H9 (cell line): ENCODE measurements around the gene RGS3. TPM values are rescaled to one million over a fixed set of nuclear protein-coding genes. Genes with fewer than 3 reads are reported as not detected.

Source experiments
- DNase-seq: peaks from one replicate; pipeline ENCODE4 v3.0.0-alpha.2; 2017
- H2AFZ ChIP-seq: one replicate; pipeline ENCODE4 v1.6.1; 2013; ENCODE audit warnings: mild to moderate bottlenecking, low read length, control low read depth, moderate library complexity
- H2AK5ac ChIP-seq: 2 replicates; pipeline ENCODE4 v1.6.1; 2013; ENCODE audit warnings: low read length, control low read depth, mixed read lengths; ENCODE audit not compliant: insufficient read length
- H2BK120ac ChIP-seq: one replicate; pipeline ENCODE4 v1.6.1; 2013; ENCODE audit warnings: low read depth, mild to moderate bottlenecking, low read length, control low read depth, inconsistent platforms; ENCODE audit not compliant: poor library complexity, severe bottlenecking
- H2BK12ac ChIP-seq: 2 replicates; pipeline ENCODE4 v1.6.1; 2013; ENCODE audit warnings: low read length, control low read depth, mixed read lengths, low read depth; ENCODE audit not compliant: insufficient read length
- H2BK15ac ChIP-seq: 2 replicates; pipeline ENCODE4 v1.6.1; 2013; ENCODE audit warnings: low read depth, low read length, control low read depth
- H2BK20ac ChIP-seq: one replicate; pipeline ENCODE4 v1.6.1; 2013; ENCODE audit warnings: low read depth, mild to moderate bottlenecking, low read length, control low read depth, inconsistent platforms; ENCODE audit not compliant: poor library complexity, severe bottlenecking
- H2BK5ac ChIP-seq: 2 replicates; pipeline ENCODE4 v1.6.1; 2013; ENCODE audit warnings: low read length, control low read depth, mixed read lengths; ENCODE audit not compliant: insufficient read length
- H3K14ac ChIP-seq: 2 replicates; pipeline ENCODE4 v1.6.1; 2013; ENCODE audit warnings: low read length, control low read depth; ENCODE audit not compliant: insufficient read depth
- H3K18ac ChIP-seq: 2 replicates; pipeline ENCODE4 v1.6.1; 2013; ENCODE audit warnings: low read depth, mild to moderate bottlenecking, mixed read lengths, low read length, control low read depth; ENCODE audit not compliant: insufficient read length
- H3K23ac ChIP-seq: 2 replicates; pipeline ENCODE4 v1.6.1; 2013; ENCODE audit warnings: low read length, control low read depth, mixed read lengths, low read depth; ENCODE audit not compliant: insufficient read length
- H3K23me2 ChIP-seq: 2 replicates; pipeline ENCODE4 v1.6.1; 2013; ENCODE audit warnings: low read depth, mild to moderate bottlenecking, mixed read lengths, low read length, control low read depth; ENCODE audit not compliant: insufficient read length, poor library complexity, severe bottlenecking
- H3K27ac ChIP-seq: 2 replicates; pipeline ENCODE4 v1.5.1; 2013; ENCODE audit warnings: low read length, control low read depth, mixed read lengths, low read depth; ENCODE audit not compliant: insufficient read length
- H3K27me3 ChIP-seq: 2 replicates; pipeline ENCODE4 v1.6.1; 2013; ENCODE audit warnings: low read length, control low read depth, inconsistent platforms; ENCODE audit not compliant: insufficient read depth
- H3K4ac ChIP-seq: 2 replicates; pipeline ENCODE4 v1.6.1; 2013; ENCODE audit warnings: low read depth, mild to moderate bottlenecking, control low read depth, inconsistent platforms, low read length, moderate library complexity
- H3K4me1 ChIP-seq: 2 replicates; pipeline ENCODE4 v1.6.1; 2013; ENCODE audit warnings: low read length, control low read depth, inconsistent platforms; ENCODE audit not compliant: insufficient read depth
- H3K4me2 ChIP-seq: 2 replicates; pipeline ENCODE4 v1.6.1; 2013; ENCODE audit warnings: low read length, control low read depth, mixed read lengths; ENCODE audit not compliant: insufficient read length, insufficient read depth
- H3K56ac ChIP-seq: 2 replicates; pipeline ENCODE4 v1.6.1; 2013; ENCODE audit warnings: low read depth, mild to moderate bottlenecking, mixed read lengths, low read length, control low read depth; ENCODE audit not compliant: insufficient read length
- H3K79me1 ChIP-seq: 2 replicates; pipeline ENCODE4 v1.6.1; 2013; ENCODE audit warnings: low read depth, mild to moderate bottlenecking, moderate library complexity, low read length, control low read depth, inconsistent platforms; ENCODE audit not compliant: insufficient read depth, poor library complexity, severe bottlenecking
- H3K79me2 ChIP-seq: 2 replicates; pipeline ENCODE4 v1.6.1; 2013; ENCODE audit warnings: low read length, control low read depth, inconsistent platforms; ENCODE audit not compliant: insufficient read depth
- H3K9ac ChIP-seq: 2 replicates; pipeline ENCODE4 v1.6.1; 2013; ENCODE audit warnings: low read length, control low read depth, mixed read lengths; ENCODE audit not compliant: insufficient read length; ENCODE audit errors: extremely low read depth
- H3K9me3 ChIP-seq: one replicate; pipeline ENCODE4 v1.6.1; 2013; ENCODE audit warnings: low read depth, low read length, inconsistent platforms; ENCODE audit not compliant: control insufficient read depth
- H3T11ph ChIP-seq: one replicate; pipeline ENCODE4 v1.6.1; 2013; ENCODE audit warnings: mild to moderate bottlenecking, low read length, control low read depth, inconsistent platforms
- H4K20me1 ChIP-seq: one replicate; pipeline ENCODE4 v1.6.1; 2013; ENCODE audit not compliant: control insufficient read depth, insufficient read length, insufficient read depth
- H4K5ac ChIP-seq: 2 replicates; pipeline ENCODE4 v1.6.1; 2013; ENCODE audit warnings: low read depth, mild to moderate bottlenecking, mixed read lengths, low read length, control low read depth; ENCODE audit not compliant: insufficient read length
- H4K8ac ChIP-seq: replicated peaks from 2 replicates; pipeline ENCODE4 v1.6.1; 2013; ENCODE audit warnings: low read length, control low read depth, mixed read lengths, low read depth; ENCODE audit not compliant: insufficient read length
- H4K91ac ChIP-seq: 2 replicates; pipeline ENCODE4 v1.6.1; 2013; ENCODE audit warnings: low read depth, mild to moderate bottlenecking, moderate library complexity, mixed read lengths, low read length, control low read depth; ENCODE audit not compliant: insufficient read length
- H3K27ac Mint-ChIP-seq, 3 experiments: 2 replicates in 2 of 3; 3 replicates in 1 of 3; pipeline ENCODE4 v1.8.0; 2020 to 2021; ENCODE audit warnings: mixed read lengths in 3 of 3, mild to moderate bottlenecking in 1 of 3, moderate library complexity in 1 of 3
- H3K27me3 Mint-ChIP-seq: 2 replicates; pipeline ENCODE4 v1.8.0; 2021; ENCODE audit warnings: low read depth, mild to moderate bottlenecking, moderate library complexity, mixed read lengths
- H3K36me3 Mint-ChIP-seq, 3 experiments: 2 replicates in 2 of 3; 3 replicates in 1 of 3; pipeline ENCODE4 v1.8.0; 2020 to 2021; ENCODE audit warnings: low read depth in 3 of 3, mixed read lengths in 3 of 3; ENCODE audit not compliant: insufficient read depth in 1 of 3
- H3K4me1 Mint-ChIP-seq, 2 experiments: 2 replicates each; pipeline ENCODE4 v1.8.0; 2020; ENCODE audit warnings: mixed read lengths in 2 of 2
- H3K4me3 Mint-ChIP-seq, 2 experiments: 2 replicates in 1 of 2; 3 replicates in 1 of 2; pipeline ENCODE4 v1.8.0; 2020 to 2021; ENCODE audit warnings: mild to moderate bottlenecking in 2 of 2, mixed read lengths in 2 of 2, moderate library complexity in 1 of 2
- H3K9me3 Mint-ChIP-seq, 2 experiments: 2 replicates in 1 of 2; 3 replicates in 1 of 2; pipeline ENCODE4 v1.8.0; 2020; ENCODE audit warnings: mild to moderate bottlenecking in 2 of 2, mixed read lengths in 2 of 2, moderate library complexity in 1 of 2
- WGBS: extraction: QIAGEN DNeasy Blood & Tissue Kit; methylation state at CpG from one replicate; pipeline ENCODE4 v1.1.7; 2013; ENCODE audit warnings: missing lambda C conversion rate, low lambda C conversion rate, mixed read lengths; ENCODE audit not compliant: insufficient read length; ENCODE audit errors: extremely low coverage; 5-methylcytosine and 5-hydroxymethylcytosine counted together
- total RNA-seq: library from RNA; stranded (reverse); gene quantifications from 2 replicates; pipeline ENCODE4 v1.2.1, GENCODE V29; 2021
- TF ChIP-seq, protein P1 (sequence below): fragments of 200-600 bp; sonication (generic); conservative IDR thresholded peaks from 3 replicates; pipeline ENCODE4 v1.8.0; 2021; ENCODE audit warnings: antibody characterized with exemption, mild to moderate bottlenecking

RGS3 gene
- total RNA-seq, 1 experiment from 2014 or later: 13.9 TPM

DNA sequence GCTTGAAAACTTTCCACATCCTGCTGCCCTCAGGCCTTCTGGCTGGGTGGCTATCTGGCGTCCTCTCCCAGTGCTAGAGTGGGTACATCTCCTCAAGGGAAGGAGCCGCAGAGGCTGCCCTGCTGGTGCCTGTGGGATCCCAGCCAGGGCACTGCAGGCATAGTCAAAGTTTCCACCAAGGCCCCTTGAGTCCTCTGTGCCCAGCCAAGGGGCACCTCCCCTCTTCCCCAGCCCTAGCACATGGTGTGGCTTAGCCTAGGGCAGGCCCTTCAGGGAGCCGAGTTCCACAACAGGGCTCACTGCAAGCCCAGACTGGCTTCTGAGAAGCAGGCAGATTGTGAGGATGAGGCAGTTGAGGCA lies 103.2 kb downstream of the RGS3 start:
- Histone ChIP-seq H2AK5ac (no peak overlapping the region), H3K9me3 (no peaks in the 10 kb centered on the region), H3K4me1 (peaks cover 2% of the 10 kb centered on the region; the same call in 1 of the 2 replicates), H3K4me2 (no peak overlapping the region), H4K8ac (no peak overlapping the region), H3K23me2 (no peaks in the 10 kb centered on the region), H3K79me1 (no peaks in the 10 kb centered on the region), H4K20me1 (no peaks in the 10 kb centered on the region), H3K27ac (no peak overlapping the region), H4K5ac (no peak overlapping the region), H3K18ac (no peak overlapping the region), H3K4ac (no peak overlapping the region), H2BK12ac (no peak overlapping the region), H3K9ac (no peak overlapping the region), H2BK15ac (no peak overlapping the region), H2BK20ac (no peak overlapping the region), H3K79me2 (no peaks in the 10 kb centered on the region), H3K27me3 (no peaks in the 10 kb centered on the region; the same call in 1 of the 2 replicates), H3K56ac (no peak overlapping the region), H2BK120ac (no peak overlapping the region), H3T11ph (no peak overlapping the region), H2BK5ac (no peak overlapping the region), H4K91ac (no peak overlapping the region), H3K14ac (no peak overlapping the region), H3K23ac (no peak overlapping the region), H2AFZ (no peak overlapping the region)
- Mint-ChIP-seq H3K36me3 (peaks cover 0 to 2% (median 0%) of the 10 kb centered on the region in 3 experiments; a peak in 2 of 7 replicates), H3K27ac (peak overlapping the region in 1 of 3 experiments; percentile 40; a peak in 1 of 7 replicates), H3K27me3 (no peaks in the 10 kb centered on the region), H3K4me1 (peaks cover 18 to 23% of the 10 kb centered on the region in 2 experiments), H3K4me3 (no peak overlapping the region), H3K9me3 (no peaks in the 10 kb centered on the region; a peak in 1 of 5 replicates)
- no peak for DNase-seq
- TF ChIP-seq, protein P1, sequence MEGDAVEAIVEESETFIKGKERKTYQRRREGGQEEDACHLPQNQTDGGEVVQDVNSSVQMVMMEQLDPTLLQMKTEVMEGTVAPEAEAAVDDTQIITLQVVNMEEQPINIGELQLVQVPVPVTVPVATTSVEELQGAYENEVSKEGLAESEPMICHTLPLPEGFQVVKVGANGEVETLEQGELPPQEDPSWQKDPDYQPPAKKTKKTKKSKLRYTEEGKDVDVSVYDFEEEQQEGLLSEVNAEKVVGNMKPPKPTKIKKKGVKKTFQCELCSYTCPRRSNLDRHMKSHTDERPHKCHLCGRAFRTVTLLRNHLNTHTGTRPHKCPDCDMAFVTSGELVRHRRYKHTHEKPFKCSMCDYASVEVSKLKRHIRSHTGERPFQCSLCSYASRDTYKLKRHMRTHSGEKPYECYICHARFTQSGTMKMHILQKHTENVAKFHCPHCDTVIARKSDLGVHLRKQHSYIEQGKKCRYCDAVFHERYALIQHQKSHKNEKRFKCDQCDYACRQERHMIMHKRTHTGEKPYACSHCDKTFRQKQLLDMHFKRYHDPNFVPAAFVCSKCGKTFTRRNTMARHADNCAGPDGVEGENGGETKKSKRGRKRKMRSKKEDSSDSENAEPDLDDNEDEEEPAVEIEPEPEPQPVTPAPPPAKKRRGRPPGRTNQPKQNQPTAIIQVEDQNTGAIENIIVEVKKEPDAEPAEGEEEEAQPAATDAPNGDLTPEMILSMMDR: no peak
- no CpG with 5 or more reads among the region's 3 CpGs for WGBS
